ENCODE data around the gene VSTM2L.

VSTM2L gene

GRCh38 chr20:37895166-37895565, 7.8 kb upstream of the VSTM2L start:
- TF ChIP-seq CTCF (conservative IDR thresholded peaks at IDR 0.05; ENCODE audit: low read depth, low read length), result no peak
- H3K4me3 ChIP-seq (ENCODE audit: low read depth, low read length), result no peak overlapping the region
- no peak for DNase-seq (ENCODE audit: low read depth)

DNA sequence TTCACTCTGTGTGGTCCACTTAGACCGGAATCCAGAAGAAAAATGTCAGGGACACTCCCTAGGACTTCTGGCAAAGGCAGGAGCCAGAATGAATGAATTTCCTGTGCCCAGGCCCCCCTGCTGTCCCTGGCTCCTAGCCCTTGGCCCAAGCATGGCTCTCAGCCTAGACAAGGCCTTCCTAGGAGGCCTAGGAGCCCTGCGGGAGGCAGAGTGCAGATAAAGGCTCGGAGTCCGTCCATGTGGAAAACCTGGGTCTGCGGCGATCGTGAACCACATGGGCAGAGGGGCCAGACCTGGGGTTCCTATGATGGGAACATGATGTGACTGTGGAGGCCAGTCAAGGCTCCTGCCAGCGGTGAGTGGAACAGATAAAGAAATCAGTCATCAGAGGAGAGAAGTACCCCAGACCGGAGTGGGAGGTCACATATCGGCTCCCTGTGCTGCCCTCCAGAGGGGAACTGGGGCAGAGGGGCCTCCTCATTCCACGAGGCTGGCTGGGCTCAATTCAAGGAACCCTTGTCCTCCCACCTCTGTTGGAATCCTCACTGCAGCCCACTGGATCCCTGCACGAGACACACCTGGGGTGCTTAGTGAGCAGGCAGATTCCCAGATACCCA, 5.9 kb upstream of the VSTM2L start:
- TF ChIP-seq CTCF (conservative IDR thresholded peaks at IDR 0.05; ENCODE audit: low read depth, low read length), result peak; percentile 66
- no peak overlapping the region for H3K4me3 ChIP-seq (ENCODE audit: low read depth, low read length)
- DNase-seq (ENCODE audit: low read depth), result peak; percentile 37

DNA sequence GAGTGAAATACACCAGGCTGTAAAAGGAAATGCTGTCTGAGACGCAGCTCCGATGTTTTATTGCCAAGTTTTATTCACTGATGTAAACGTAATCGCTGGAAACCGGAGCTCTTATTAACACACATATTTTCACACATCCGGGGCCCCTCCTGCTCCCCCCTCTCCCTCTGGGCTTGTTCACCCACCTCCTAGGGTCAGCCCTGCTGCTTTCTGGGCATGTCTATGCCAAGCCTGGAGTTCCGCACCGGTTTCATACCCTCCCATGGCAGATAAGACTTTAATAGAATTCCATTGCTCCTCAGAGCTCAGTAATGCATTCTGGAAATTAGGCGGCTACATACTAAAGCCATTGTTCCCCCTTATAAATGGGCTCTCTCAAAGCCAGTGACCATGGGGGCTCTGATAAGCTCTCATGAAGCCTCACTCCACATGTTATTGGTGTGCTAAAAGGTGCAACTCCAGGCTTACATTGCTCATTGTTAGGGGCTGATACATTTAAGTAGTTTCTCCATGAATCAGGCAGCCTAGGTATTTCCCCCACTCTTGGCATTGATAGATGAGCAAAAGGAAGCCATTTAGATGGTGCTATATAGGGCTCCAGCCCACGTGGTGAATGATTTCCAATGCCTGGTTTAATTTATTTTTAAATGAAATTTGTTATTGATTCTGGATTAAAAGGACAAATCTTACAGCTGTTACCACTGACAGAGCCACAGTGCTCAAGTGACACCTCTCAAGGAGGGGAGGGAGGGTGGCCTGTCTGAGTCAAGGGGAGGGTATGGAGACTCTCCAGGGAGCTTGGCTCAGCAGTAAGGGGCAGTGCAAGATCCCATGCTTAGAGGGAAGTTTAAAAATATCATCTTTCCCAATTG, 4.5 kb upstream of the VSTM2L start:
- H3K4me3 ChIP-seq (ENCODE audit: low read depth, low read length), result no peak overlapping the region
- DNase-seq (ENCODE audit: low read depth), result no peak
- TF ChIP-seq CTCF (conservative IDR thresholded peaks at IDR 0.05; ENCODE audit: low read depth, low read length), result no peak

- H3K4me3 ChIP-seq (ENCODE audit: low read depth, low read length), result no peak overlapping the region
- peak; percentile 35 for TF ChIP-seq CTCF (conservative IDR thresholded peaks at IDR 0.05; ENCODE audit: low read depth, low read length)
- DNase-seq (ENCODE audit: low read depth), result no peak
These were observed 3.6 kb upstream of the VSTM2L start for GRCh38 chr20:37899105-37900045.

DNA sequence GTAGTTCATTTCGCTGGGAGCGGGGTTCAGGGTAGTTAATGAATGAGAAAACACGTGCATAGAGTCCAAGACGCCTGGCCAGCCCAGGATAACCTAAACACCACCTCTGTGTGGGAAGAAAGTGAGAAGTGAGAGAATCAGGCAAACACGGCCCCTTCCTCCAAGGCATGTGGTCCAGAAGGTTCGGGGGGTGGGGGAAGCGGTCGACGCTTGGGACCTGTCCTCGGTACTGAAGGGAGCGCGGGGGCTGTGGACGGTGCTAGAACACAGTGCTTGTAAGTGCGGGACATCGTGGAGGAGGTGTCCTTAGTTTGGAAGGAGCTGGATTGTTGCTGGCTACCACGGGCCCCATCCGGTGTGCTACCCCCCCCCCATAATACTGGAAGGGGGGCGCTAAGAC, 1.7 kb upstream of the VSTM2L start:
- no peak for TF ChIP-seq CTCF (conservative IDR thresholded peaks at IDR 0.05; ENCODE audit: low read depth, low read length)
- no peak overlapping the region for H3K4me3 ChIP-seq (ENCODE audit: low read depth, low read length)
- DNase-seq (ENCODE audit: low read depth), result peak; percentile 39

DNA sequence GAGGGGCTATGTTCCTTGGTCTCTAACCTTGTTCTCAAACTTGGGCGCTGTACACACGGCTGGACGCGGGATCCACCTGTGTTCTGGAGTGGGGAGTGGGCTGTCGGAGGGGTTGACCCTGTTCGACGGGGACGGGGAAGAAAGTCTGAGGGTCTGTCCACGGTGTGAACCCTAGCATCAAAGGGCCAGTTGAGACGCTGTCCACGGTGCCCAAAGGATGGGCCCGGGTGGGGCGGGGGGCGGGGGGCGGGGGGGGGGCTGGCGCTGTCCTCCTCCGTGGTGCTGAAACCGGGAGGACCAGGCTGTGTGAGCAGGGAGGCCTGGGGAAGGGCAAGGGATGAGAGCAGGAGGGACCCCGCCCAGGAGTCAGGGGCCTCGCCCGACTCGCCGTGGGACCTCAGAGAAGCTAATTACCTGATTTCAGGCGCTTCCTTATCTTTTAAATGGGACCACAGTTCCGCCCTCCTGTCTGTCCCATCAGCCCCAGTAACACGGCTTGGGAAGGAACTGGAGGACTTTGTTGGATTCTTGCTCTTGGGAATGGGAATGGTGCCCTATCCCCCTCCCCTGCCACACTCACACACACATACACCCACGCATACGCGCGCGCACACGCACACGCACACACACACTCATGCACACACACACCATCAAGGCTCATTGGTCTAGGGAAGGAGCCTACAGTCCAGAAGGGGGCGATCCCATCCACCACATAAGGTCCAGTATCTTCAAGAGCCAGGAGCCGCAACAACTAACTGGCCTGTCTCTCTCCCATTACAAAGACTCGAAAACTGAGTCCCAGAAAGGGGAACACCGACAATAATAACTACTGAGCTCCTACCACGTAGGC, 1.0 kb upstream of the VSTM2L start:
- peak; percentile 80 for TF ChIP-seq CTCF (conservative IDR thresholded peaks at IDR 0.05; ENCODE audit: low read depth, low read length)
- DNase-seq (ENCODE audit: low read depth), result peak; percentile 92
- H3K4me3 ChIP-seq (ENCODE audit: low read depth, low read length), result peak overlapping the region; percentile 62
